HG03469 (cell line): ENCODE measurements around the gene SLC4A1AP.
A peak's percentile ranks its signal among the peaks of the same experiment; 100 is the strongest.
"Not testable (repeated sequence)": the region's sequence is repeated elsewhere in the genome, so short reads cannot be mapped to it uniquely, and the experiment has no call there.

ENCODE experiments used
- ATAC-seq: cut with Tn5 transposase; IDR thresholded peaks from one replicate; pipeline ENCODE4 v1.9.1; 2021; ENCODE audit warnings: mild to moderate bottlenecking, moderate library complexity, moderate number of reproducible peaks; ENCODE audit not compliant: unreplicated experiment

SLC4A1AP gene, protein sequence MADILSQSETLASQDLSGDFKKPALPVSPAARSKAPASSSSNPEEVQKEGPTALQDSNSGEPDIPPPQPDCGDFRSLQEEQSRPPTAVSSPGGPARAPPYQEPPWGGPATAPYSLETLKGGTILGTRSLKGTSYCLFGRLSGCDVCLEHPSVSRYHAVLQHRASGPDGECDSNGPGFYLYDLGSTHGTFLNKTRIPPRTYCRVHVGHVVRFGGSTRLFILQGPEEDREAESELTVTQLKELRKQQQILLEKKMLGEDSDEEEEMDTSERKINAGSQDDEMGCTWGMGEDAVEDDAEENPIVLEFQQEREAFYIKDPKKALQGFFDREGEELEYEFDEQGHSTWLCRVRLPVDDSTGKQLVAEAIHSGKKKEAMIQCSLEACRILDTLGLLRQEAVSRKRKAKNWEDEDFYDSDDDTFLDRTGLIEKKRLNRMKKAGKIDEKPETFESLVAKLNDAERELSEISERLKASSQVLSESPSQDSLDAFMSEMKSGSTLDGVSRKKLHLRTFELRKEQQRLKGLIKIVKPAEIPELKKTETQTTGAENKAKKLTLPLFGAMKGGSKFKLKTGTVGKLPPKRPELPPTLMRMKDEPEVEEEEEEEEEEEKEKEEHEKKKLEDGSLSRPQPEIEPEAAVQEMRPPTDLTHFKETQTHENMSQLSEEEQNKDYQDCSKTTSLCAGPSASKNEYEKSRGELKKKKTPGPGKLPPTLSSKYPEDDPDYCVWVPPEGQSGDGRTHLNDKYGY

DNA sequence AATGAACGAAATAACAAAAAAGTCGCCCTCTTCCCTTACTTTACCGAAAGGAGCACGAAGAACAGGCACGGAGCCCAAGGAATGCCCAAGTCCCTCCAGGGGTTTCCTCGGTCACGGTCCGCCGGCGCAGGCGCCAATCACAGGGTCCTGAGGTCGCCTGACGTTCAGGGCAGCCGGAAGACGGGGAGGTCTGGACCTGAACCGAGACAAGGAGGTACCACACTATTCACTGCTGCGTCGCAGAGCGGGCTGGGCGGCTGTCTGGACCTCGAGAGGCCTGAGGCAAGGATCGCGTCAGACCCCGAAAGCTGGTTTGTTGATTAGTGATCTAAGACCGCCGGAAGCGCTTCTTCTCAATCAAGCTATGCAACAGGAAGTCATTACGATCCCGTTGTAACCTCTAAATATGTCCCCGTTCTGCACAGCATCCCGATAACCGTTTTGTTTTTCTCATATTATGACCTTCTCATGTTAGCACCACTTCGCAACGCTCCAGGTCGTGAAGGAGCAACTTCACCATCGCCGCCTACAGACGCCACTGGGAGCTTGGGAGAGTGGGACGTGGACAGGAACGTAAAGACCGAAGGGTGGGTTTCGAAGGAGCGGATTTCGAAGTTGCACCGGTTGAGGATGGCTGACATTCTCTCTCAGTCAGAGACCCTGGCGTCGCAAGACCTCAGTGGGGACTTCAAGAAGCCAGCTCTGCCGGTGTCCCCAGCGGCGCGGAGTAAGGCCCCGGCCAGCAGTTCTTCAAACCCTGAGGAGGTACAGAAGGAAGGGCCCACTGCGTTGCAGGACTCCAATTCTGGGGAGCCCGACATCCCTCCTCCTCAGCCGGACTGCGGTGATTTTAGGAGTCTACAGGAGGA, at the start of gene SLC4A1AP, which contains the start of gene SUPT7L:
SLC4A1AP (plus strand) TSS at position 605 of the 869 bp plus-strand sequence; CDS start at position 631, 26 bp downstream.
SUPT7L (minus strand) TSS at position 330 of the 869 bp plus-strand sequence. CDS start 1,422 bp downstream, outside the sequence.
- ATAC-seq, result peak; percentile 51

DNA sequence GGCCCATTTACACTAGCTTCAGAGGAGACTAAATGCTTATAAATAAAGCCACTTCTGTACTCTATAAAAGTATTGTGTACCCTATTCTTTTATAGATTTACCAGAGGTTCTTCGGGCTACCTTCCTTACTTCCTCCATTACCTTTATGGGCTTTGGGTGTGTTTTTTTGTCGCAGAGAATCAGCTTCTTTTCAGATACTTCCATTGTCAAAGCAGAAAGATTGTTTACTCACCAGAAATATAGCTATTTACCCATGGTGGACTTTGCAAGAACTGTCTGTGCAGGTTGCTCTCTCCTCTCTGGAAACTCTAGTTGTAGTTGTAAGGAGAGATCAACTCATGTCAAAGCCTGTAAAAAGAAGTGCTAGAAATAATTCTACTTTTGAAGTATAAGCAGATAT, 49.7 kb upstream of the SLC4A1AP start:
- no peak for ATAC-seq

DNA sequence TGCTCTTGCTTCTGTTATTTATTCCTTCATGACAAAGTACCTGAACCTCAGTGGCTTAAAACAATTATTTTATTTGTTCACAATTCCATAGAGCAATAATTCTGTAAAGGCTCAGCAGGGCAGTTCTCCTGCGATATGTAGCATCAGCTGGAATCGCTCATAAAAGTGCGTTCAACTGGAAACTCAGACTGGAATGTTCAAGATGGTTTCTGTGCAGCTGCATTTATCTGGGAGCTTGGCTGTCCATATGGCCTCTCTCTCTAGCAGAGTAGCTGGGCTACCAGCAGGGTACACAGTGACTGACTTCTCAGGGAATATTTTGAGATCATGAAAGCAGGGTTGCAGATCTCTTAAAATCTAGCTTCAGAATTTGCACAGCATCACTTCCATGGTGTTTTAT, 48.4 kb upstream of the SLC4A1AP start:
- no peak for ATAC-seq

DNA sequence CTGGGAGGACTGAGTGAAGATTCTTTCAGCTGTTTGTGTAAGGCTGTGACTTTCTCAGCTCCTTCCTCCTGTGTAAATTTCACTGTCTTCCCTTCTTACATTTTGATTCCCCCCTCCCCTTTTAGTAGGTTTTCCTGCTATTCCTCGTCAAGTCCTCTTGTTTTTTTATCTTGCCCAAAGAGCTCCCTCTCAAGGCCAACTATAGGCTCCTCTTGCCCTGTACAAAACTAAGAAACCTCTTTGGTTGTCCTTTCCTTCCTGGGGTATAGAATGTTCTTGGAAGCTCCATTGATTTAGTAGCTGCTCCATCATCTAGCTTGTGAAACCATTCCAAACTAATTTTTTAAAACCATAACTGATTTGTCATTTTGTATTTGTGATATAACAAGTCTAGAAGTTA, 42.2 kb upstream of the SLC4A1AP start:
- no peak for ATAC-seq

DNA sequence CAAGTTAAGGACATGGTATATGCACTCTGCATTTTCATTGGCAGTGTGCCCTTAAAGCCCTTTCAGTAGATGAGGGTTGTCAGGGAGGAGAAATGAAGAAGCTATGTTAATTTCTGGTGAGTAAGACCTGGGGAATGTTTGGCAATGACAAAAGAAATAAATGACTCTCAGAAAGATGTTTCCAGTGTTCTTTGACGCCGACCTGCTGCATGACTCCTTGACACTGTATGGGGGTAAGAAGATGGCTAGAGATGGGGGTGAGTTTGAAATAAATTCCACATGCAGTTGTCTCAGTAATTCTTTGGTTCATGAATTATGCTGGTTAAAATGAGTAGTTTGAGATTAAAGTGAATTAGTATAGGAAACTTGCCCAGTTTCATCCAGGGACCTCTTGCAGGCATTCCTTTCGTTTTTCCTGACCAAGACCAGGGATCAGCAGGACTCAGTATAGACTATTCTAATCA, 40.7 kb upstream of the SLC4A1AP start:
- no peak for ATAC-seq

DNA sequence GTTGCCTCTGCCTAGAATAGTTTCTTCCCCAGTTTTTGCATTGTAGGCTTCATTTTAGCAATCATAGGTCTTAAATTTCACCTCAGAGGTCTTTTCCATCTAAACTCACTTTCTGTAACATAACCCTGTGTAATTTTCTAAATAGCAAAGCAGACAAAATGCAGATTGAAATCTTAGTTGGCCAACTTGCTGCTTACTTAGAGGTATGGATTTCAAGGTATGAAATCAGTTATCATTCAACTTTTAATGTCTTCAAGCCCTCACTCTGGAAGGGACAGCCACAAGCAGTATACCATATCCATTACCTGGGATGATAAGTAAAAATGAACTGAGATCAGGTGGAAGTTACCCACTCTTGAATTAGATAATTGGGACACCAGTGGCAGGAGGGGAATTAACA, 38.7 kb upstream of the SLC4A1AP start:
- no peak for ATAC-seq

DNA sequence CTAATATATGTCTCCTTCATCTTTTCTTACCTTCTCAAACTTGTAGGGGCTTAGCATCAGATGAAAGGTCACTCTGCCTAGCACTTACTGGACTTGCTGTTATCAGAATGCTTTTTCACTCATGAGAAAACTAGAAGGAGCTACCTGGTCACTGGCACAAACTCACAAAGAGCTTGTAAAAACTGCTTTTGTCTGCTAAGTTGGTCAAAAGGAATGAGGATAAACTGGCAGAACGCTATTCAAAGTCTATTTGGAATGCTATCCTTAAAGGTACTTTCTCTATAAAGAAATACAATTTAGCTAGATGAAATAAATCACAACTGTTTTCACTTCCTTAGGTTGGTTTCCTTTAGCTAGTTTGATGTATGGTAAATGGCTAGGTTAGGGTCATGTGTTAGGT, 37.4 kb upstream of the SLC4A1AP start:
- not testable (repeated sequence) for ATAC-seq

DNA sequence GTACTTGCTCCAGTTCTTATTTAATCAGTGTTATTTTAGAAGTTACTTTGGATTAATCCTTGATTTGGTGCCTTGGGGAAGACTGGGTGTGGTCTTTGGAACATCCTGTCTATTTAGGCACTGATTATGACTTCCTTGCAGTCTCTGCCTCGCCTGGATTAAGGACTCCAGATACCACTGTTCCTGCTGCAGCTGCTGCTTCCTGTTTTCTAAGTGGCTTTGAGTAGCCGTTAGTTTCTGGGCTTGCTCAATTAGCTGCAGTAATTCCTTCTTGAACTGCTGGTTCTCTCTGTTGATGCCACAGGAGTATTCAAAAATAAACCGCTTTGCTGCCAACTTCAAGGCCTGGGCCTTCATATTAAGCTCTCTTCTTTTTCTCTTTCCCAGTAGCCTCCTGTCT, 36.8 kb upstream of the SLC4A1AP start:
- not testable (repeated sequence) for ATAC-seq

DNA sequence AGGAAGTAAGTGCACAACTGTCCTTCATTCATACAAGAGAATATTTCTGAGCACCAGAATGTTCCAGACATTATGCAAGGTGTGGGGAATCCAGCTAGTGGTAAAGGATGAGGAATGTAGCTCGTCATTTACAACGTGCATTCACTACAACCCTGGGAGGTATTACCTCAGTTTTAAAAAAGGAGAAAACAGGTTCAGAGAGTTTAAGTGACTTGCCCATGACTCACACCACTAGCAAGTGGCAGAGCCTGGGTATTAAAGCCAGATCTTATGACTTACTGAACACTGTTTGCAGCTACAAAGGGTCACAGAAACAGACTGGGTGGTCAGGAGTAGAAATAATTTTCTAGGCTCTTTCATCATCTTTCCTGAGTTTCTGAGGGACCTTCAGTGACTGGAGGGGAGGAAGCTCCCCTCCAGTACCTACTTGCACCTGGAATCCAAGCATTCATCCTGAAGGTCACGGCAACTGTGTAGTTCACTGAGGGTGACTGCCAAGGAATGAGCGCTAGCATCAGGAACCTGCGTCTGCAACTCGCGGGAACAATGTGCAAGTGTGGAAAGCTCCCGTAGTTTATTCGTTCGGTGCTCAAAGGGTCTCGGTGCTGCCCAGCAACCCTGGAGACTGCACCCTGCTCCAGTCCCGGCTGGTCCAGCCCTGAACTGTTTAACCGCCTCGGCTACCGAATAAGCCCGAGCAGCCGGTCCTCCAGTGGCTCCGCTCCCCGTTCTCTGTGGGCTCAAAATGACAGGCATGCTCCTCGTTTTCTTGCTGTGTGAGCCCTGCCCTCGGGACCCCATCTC, 35.5 kb upstream of the SLC4A1AP start:
- no peak for ATAC-seq

DNA sequence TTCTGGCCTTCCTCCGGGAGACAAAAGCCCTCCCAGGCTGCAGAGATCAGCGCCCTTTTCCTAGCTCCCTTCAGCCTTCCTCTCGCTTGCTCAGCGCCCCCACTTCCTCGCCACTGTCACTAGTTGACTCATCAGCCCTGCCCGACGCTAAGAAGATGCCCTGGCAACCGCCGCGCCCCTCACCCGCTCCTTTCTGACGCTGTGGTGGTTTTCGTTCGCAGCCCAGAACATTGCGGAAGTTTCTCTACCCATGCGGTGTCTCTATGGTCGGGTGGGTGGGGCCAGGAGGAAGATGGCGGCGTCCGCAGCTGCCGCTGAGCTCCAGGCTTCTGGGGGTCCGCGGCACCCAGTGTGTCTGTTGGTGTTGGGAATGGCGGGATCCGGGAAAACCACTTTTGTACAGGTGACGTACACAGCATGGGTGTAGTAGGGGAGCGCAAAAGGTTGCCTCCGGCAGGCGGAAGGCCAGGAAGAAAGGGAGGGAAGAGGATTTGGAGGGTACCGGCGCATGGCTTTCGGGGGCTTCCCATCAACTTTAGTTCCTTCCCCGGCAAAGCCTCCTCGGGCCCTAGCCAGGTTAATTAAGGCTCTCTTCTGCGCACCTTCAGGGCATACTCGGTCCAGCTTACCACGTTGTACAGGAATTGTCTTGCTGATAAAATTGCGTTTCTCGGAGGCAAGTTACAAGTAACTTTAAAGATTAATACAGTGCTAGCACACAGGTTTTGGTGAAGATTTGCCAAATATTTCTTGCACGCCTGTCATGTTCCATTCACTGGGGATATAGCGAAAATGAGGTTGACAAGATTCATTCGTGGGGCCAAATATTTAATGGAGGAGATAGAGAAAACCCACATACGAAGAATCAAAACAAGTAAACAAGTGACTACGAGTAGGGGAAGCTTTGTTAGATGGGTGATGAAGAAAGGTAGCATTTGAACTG, 34.7 kb upstream of the SLC4A1AP start, which contains the start of the genes CCDC121 and GPN1:
CCDC121 (minus strand) TSS at position 246 of the 943 bp plus-strand sequence. CDS start 1,213 bp downstream, outside the sequence.
GPN1 (plus strand) TSS at position 284 of the 943 bp plus-strand sequence; CDS start at position 293, 9 bp downstream.
- ATAC-seq, result peak; percentile 91

DNA sequence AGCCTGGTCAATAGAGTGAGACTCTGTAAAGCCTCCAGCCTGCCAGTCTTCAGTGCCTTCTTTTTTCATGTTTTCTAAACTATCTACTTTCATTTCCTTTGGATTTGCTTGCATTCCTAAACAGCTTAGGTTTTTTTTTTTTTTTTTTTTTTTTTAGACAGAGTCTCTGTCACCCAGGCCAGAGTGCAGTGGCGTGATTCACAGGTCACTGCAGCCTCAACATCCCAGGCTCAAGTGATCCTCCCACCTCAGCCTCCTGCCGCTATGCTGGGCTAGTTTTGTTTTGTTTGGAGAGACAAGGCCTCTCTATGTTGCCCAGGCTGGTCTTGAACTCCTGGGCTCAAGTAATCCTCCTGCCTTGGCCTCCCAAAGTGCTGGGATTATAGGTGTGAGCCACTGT, 33.4 kb upstream of the SLC4A1AP start:
- not testable (repeated sequence) for ATAC-seq

DNA sequence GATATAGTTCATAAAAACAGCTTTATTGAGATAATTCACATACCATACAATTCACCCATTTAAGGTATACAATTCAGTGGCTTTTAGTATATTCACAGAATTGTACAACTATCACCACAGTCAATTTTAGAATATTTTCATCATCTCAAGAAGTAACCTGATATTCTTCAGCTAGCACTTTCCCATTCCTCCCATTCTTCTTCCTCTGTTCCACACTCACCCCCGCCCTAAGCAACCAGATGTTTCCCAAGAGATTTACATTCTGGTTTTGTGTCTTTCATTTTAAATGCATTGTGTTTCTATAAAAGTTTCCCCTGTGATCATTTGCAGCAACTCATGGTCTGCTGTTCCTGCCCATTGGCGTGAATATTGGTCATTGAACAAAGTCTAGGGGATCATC, 29.4 kb upstream of the SLC4A1AP start:
- ATAC-seq, result no peak

DNA sequence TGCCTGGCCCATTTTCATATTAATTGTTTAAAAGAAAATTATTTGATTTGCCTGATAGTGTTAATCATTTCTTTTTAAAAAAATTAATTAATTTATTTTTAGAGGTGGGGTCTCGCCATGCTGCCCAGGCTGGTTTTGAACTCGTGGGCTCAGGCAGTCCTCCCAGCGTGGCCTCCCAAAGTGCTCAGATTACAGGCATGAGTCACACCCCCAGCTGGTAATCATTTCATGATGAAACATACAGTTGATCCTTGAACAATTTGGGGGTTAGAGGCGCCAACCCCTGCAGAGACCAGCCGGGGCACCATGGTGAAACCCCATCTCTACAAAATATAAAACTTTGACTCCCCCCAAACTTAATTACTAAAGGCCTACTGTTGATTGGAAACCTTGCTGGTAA, 26.9 kb upstream of the SLC4A1AP start:
- ATAC-seq, result no peak

DNA sequence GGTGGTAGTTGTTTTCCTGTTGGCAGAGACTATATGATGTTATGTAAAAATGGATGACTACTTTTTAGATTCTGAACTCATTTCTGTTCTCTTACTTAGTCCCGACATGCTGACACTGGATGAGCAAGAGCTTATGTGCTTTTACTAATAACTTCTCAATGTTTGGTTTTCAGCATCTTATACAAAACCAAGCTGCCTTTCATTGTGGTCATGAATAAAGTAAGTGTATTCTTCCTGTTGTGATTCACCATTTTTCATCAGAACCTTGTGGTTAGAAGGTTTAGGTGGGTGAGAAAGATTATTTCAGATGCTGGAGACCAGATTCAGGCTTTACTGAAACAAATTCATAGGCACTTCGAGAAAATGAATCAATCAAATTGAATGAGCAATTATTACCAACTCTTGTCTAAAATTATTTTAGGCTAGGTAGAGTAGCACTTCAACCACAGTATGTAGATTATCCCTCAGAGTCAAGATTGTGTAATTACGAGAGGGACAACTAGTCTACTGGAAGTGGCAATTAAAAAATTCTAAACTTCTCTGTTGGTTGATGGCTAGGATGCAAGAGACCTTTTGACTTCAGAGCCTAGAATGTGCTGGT, 25.6 kb upstream of the SLC4A1AP start:
- ATAC-seq, result no peak

DNA sequence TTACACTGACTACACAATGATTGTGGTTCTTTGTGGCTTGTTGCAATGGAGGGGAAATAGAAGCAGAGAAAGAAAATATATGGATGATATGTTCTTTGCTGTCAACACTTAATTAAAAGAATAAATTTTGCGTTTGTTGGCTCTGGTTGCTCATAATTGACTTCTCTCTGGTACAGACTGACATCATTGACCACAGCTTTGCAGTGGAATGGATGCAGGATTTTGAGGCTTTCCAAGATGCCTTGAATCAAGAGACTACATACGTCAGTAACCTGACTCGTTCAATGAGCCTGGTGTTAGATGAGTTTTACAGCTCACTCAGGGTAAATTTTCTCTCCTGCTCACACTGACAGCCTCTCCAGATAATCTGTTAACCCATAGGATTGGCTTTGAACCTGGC, 25.0 kb upstream of the SLC4A1AP start:
- no peak for ATAC-seq

DNA sequence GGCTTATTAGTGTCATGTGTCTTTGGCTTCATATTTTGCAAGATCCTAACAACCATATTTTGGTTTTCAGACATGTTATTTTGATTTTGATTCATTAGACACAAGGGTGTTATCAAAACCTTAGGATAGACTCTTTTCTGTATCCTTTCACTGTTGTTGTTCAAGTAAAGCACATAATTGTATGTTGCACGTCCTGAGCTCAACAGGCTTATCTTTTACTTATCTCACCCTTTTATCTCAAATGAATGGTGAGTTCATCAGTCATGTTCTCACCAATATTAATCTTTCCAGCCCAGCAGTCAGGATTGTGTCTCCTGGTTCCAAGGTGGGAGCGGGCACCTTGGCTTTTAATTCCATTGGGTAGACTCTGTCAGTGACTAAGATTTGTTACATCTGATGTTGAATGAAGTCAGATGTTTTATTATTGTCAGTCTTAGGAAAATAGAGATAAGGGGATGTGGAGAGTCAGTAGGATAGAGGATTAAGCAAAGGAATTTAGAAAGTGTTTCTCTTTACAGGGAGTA, 22.9 kb upstream of the SLC4A1AP start:
- ATAC-seq, result no peak

DNA sequence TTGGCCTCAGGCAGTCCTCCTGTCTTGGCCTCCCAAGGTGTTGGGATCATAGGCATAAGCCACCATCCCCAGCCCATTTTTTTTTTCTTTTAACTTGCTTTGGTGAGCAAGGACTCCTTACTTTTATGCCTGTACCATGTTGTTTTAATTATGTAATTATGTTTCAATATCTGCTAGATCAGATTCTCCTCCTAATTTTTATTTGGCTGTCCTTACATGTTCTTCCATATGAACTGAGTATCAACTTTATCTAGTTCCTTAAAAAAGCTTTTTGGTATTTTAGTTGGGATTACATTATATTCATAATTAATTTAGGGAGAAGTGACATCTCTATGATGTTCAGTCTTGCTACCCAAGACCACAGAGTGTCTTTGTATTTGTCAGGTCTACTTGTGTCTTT, 18.5 kb upstream of the SLC4A1AP start:
- no peak for ATAC-seq

DNA sequence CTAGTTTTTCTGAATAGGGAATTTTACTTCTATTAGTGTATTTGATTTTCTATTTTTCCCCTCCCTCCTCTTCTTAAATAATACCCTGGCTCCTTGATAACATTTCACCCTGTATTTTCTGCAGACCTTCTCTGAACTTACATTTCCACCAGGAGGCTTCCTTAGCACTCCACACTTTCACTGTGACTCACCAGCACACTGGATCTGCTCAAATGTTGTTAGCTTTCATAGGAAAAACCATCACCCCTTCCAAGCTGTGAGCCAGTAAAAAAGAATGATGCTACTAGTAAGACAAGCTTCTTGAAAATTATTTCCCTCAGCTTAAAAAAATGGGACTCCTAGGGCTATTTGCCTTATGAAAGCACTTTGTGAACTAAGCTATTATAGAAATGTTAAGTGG, 16.4 kb upstream of the SLC4A1AP start:
- ATAC-seq, result no peak
